Activated CD4-positive, alpha-beta T cell treated with anti-CD3 and anti-CD28 coated beads, Interleukin-2, amount 10 ng/mL, durations not matched to agents 24 days and 14 days (primary cell): Measurements from ENCODE around the gene SLC19A3. TPM values are rescaled to one million over a fixed set of nuclear protein-coding genes. Genes with fewer than 3 reads are reported as not detected.
"Not testable (repeated sequence)": the region's sequence is repeated elsewhere in the genome, so short reads cannot be mapped to it uniquely, and the experiment has no call there.

ENCODE experiments used
- DNase-seq: peaks from one replicate; pipeline ENCODE4 v3.0.0; 2022
- H3K27ac Mint-ChIP-seq: one replicate; pipeline ENCODE4 v1.8.0; 2022; ENCODE audit warnings: mild to moderate bottlenecking, mixed read lengths
- H3K27me3 Mint-ChIP-seq: one replicate; pipeline ENCODE4 v1.8.0; 2022; ENCODE audit warnings: mixed read lengths
- H3K36me3 Mint-ChIP-seq: one replicate; pipeline ENCODE4 v1.8.0; 2022; ENCODE audit warnings: low read depth, mild to moderate bottlenecking, mixed read lengths
- H3K4me1 Mint-ChIP-seq: one replicate; pipeline ENCODE4 v1.8.0; 2021; ENCODE audit warnings: mixed read lengths
- H3K4me3 Mint-ChIP-seq: one replicate; pipeline ENCODE4 v1.8.0; 2022; ENCODE audit warnings: mild to moderate bottlenecking, moderate library complexity, mixed read lengths
- H3K9me3 Mint-ChIP-seq: one replicate; pipeline ENCODE4 v1.8.0; 2021; ENCODE audit warnings: mixed read lengths
- intact Hi-C: fragments of 100-400 bp; cut with micrococcal nuclease; formaldehyde crosslinking; loops from one replicate; pipeline ENCODE4 v1.15.1; 2023
- total RNA-seq: library from RNA; stranded (reverse); gene quantifications from 2 replicates; pipeline ENCODE4 v1.2.3, GENCODE V29; 2022

Gene SLC19A3
- total RNA-seq, 1 donor from 2014 or later, result not detected

DNA sequence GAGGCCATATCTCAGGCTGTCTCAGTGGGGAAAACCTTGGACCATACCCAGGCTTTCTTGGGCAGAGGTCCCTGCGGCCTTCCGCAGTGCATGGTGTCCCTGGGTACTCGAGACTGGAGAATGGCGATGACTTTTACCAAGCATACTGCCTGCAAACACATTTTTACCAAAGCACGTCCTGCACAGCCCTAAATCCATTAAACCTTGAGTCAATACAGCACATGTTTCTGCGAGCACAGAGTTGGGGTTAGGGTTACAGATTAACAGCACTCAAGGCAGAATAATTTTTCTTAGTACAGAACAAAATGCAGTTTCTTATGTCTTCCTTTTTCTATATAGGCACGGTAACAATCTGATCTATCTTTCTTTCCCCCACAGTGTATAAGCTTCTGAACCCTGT, 5.0 kb upstream of the SLC19A3 start:
- DNase-seq, H3K27me3 Mint-ChIP-seq, H3K27ac Mint-ChIP-seq, H3K4me3 Mint-ChIP-seq, H3K36me3 Mint-ChIP-seq, H3K4me1 Mint-ChIP-seq, intact Hi-C loops, H3K9me3 Mint-ChIP-seq: not testable (repeated sequence)

DNA sequence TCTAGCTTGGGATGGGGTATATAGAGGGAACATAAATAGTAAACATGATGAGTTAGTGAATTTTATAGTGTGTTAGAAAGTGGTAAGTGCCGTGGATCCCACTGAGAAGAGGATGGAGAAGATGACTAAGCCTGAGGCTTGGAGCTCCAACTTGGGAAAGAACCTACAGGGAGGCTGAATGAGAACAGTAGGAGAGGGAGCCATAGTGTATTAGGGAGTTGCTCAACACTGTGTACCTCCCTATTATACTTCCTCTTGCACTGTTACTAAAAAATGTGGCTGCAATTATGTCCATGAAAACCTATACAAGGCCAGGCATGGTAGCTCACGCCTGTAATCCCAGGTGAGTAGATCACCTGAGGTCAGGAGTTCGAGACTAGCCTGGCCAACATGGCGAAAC, 2.9 kb upstream of the SLC19A3 start:
- H3K4me1 Mint-ChIP-seq, result no peaks in the 10 kb centered on the region
- intact Hi-C loops, result no loop called here
- H3K4me3 Mint-ChIP-seq, result no peak overlapping the region
- H3K27ac Mint-ChIP-seq, result no peak overlapping the region
- DNase-seq, result no peak
- H3K27me3 Mint-ChIP-seq, result peaks cover 12% of the 10 kb centered on the region
- H3K9me3 Mint-ChIP-seq, result no peaks in the 10 kb centered on the region
- H3K36me3 Mint-ChIP-seq, result no peaks in the 10 kb centered on the region

DNA sequence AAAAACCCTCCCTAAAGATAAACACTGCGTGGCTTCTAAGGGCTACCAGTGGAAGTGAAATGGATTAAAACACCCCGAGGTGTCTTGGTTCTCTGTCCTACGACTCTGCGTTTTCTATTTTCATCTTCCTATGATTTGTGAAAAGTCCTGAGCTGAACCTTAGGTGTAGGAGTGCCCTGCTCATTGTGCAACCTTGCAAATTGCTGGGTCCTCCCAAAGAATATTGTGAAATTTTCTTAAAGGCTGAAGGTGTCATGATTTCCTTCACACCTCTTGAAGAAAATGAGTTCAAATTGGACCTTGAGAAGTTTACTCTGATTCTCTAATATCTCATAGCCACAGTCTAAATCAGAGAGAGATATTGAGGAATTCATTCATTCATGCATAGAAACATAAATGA, 1.8 kb upstream of the SLC19A3 start:
- Mint-ChIP-seq H3K36me3 (no peaks in the 10 kb centered on the region), H3K4me1 (no peaks in the 10 kb centered on the region), H3K9me3 (no peaks in the 10 kb centered on the region), H3K27ac (no peak overlapping the region), H3K4me3 (no peak overlapping the region), H3K27me3 (peaks cover 12% of the 10 kb centered on the region)
- no peak for DNase-seq
- intact Hi-C loops, result no loop called here

DNA sequence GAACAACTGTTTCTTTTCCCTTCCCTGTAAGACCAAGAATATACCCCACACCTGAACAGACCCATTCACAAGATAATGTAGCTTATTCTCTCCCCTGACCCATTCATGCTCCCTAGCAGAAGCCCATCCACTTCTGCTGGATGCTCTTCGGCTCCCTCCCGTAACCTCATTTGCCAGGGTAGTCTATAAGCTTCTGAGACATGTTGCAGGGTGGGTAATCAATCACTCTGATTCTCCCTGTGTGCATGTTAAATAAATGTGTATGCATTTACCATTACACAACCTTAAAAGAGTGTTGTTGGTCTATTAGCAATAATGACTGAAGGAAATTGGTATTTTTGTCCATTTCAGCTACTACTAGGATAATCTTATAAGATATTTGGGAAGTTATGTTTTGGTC, 1.3 kb downstream of the SLC19A3 start:
- Mint-ChIP-seq H3K4me3 (no peak overlapping the region), H3K27me3 (peaks cover 14% of the 10 kb centered on the region), H3K4me1 (no peaks in the 10 kb centered on the region), H3K36me3 (no peaks in the 10 kb centered on the region), H3K9me3 (no peaks in the 10 kb centered on the region), H3K27ac (no peak overlapping the region)
- intact Hi-C loops, result no loop called here
- no peak for DNase-seq

DNA sequence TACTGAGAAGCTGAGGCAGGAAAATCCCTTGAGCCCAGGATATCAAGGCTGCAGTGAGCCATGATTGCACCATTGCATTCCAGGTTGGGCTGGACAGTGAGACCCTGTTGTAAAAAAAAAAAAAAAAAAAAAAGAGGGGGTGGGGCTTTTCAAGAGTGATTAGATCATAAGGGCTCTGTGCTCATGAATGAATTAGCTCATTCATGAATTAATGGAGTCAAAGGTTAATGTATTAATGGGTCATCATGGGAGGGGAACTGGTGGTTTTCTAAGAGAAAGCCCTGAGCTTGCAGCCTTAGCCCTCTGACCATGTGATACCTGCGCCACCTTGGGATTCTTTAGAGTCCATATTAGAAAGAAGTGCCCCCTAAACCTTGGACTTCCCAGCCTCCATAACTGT, 4.5 kb downstream of the SLC19A3 start:
- H3K4me3 Mint-ChIP-seq, result no peak overlapping the region
- no peak for DNase-seq
- intact Hi-C loops, result no loop called here
- no peaks in the 10 kb centered on the region for H3K4me1 Mint-ChIP-seq
- no peaks in the 10 kb centered on the region for H3K9me3 Mint-ChIP-seq
- H3K36me3 Mint-ChIP-seq, result no peaks in the 10 kb centered on the region
- no peak overlapping the region for H3K27ac Mint-ChIP-seq
- peaks cover 14% of the 10 kb centered on the region for H3K27me3 Mint-ChIP-seq

DNA sequence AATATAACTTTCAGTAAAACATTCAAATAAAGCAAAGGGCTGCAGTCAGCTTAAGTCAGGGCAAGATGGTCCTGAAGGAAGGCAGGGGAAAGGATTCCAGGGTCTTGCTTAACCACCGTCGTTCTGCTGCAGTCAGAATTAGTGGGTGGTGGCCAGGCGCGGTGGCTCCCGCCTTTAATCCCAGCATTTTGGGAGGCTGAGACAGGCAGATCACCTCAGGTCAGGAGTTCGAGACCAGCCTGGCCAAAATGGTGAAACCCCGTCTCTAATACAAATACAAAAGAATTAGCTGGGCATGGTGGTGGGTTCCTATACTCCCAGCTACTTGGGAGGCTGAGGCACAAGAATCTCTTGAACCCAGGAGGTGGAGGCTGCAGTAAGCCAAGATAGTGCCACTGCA, 6.8 kb downstream of the SLC19A3 start:
- H3K4me3 Mint-ChIP-seq, result no peak overlapping the region
- no peak for DNase-seq
- H3K27me3 Mint-ChIP-seq, result peaks cover 2% of the 10 kb centered on the region
- intact Hi-C loops, result no loop called here
- H3K36me3 Mint-ChIP-seq, result no peaks in the 10 kb centered on the region
- no peak overlapping the region for H3K27ac Mint-ChIP-seq
- no peaks in the 10 kb centered on the region for H3K9me3 Mint-ChIP-seq
- H3K4me1 Mint-ChIP-seq, result no peaks in the 10 kb centered on the region

DNA sequence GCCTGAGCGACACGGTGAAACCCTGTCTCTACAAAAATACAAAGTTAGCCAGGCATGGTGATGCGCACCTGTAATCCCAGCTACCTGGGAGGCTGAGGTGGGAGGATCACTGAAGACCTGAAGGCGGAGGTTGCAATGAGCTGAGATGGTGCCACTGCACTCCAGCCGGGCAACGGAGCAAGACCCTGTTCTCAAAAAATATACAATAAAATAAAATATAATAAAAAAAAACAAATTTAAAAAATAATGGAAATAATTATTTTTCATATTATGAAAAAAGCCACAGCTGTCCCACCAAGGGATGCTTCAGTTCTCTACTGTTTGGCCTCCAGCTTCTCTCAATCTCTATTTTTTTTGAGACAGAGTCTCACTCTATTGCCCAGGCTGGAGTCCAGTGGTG, 10.4 kb downstream of the SLC19A3 start:
- H3K4me1 Mint-ChIP-seq, result no peaks in the 10 kb centered on the region
- H3K27ac Mint-ChIP-seq, result no peak overlapping the region
- no peaks in the 10 kb centered on the region for H3K36me3 Mint-ChIP-seq
- no peaks in the 10 kb centered on the region for H3K9me3 Mint-ChIP-seq
- DNase-seq, result no peak
- intact Hi-C loops, result no loop called here
- H3K27me3 Mint-ChIP-seq, result no peaks in the 10 kb centered on the region
- H3K4me3 Mint-ChIP-seq, result no peak overlapping the region

DNA sequence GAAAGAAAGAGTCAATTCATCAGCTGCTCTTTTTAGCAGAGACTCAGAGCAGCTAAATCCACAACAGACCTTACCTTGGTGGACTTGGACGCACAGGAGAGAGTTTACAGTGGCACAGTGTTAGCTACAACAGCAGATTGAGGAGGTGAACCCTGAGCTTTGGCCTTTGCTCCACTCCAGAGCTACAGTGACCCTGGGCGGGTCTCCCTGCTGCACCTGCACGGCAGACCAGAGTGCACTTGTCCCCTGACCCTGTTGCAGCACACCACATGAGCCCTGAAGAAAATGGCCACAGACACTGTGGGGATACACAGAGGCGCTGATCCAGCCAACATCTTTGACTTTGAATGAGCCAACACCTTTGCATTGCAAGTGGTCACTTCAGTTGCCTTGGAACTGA, 11.0 kb downstream of the SLC19A3 start:
- no peaks in the 10 kb centered on the region for H3K36me3 Mint-ChIP-seq
- no peak overlapping the region for H3K27ac Mint-ChIP-seq
- no peak overlapping the region for H3K4me3 Mint-ChIP-seq
- intact Hi-C loops, result no loop called here
- no peaks in the 10 kb centered on the region for H3K27me3 Mint-ChIP-seq
- H3K4me1 Mint-ChIP-seq, result no peaks in the 10 kb centered on the region
- DNase-seq, result no peak
- no peaks in the 10 kb centered on the region for H3K9me3 Mint-ChIP-seq

DNA sequence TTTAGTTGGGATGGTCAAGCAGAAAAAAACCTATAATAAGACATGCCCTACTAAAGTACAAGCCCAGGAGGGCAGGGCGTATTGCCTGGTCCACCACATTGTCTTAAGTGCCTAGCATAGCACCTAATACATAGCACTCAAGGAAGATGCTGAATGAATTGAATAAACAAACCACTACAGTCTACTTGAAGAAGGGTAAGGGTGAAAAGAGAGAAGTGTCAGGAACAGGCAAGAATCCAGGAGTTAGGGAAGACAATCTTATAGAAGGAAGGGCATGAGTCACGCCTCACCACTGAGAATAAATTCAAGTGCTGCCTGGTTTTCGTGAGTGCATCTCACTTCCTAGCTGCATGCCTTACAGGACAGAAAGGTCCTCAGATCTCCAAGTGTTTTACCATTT, 13.9 kb downstream of the SLC19A3 start:
- H3K9me3 Mint-ChIP-seq, result no peaks in the 10 kb centered on the region
- no peak overlapping the region for H3K27ac Mint-ChIP-seq
- no peak for DNase-seq
- intact Hi-C loops, result no loop called here
- H3K36me3 Mint-ChIP-seq, result no peaks in the 10 kb centered on the region
- H3K4me1 Mint-ChIP-seq, result no peaks in the 10 kb centered on the region
- H3K4me3 Mint-ChIP-seq, result no peak overlapping the region
- H3K27me3 Mint-ChIP-seq, result no peaks in the 10 kb centered on the region

DNA sequence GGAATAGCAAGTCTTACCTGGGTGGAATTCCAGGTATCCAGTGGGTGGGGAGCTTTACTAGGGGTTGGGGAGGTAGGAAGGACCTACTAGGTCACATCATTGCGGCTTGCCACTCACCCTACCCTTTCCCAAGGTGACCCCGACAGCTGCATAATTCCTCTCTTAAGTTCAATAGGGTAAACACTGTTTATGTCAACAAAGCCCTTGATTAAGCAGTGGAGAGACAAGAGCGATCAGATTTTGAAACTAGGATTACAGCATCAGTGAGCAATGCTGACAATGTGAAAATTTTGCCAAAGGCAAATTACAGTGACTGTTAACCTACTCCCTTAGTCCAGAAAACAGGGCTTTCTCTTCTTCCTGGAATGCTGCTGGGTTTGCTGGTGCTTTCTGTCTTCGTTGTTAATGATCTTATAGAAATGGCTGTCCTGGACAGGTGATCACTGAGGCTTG, 14.5 kb downstream of the SLC19A3 start:
- H3K27ac Mint-ChIP-seq, result no peak overlapping the region
- no peaks in the 10 kb centered on the region for H3K36me3 Mint-ChIP-seq
- H3K4me1 Mint-ChIP-seq, result no peaks in the 10 kb centered on the region
- H3K27me3 Mint-ChIP-seq, result no peaks in the 10 kb centered on the region
- no peak for DNase-seq
- intact Hi-C loops, result no loop called here
- H3K4me3 Mint-ChIP-seq, result no peak overlapping the region
- no peaks in the 10 kb centered on the region for H3K9me3 Mint-ChIP-seq

DNA sequence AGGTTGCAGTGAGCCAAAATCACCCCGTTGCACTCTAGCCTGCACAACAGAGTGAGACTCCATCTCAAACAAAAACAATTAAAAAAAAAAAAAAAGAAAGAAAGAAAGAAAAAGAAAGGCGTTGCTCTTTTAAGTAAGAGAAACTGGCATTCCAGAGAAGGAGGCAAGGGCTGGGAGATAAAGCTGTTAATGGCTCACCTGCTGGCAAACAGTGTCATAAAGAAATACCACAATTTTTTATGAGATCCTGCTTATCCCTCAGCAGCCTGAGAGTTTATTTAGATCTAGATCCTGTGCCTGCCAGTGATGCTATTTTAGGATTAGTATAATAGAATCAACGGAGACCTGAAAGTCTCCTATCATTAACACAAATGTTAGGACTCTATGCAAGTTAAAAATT, 16.3 kb downstream of the SLC19A3 start:
- Mint-ChIP-seq H3K36me3 (no peaks in the 10 kb centered on the region), H3K9me3 (no peaks in the 10 kb centered on the region), H3K27ac (no peak overlapping the region)

DNA sequence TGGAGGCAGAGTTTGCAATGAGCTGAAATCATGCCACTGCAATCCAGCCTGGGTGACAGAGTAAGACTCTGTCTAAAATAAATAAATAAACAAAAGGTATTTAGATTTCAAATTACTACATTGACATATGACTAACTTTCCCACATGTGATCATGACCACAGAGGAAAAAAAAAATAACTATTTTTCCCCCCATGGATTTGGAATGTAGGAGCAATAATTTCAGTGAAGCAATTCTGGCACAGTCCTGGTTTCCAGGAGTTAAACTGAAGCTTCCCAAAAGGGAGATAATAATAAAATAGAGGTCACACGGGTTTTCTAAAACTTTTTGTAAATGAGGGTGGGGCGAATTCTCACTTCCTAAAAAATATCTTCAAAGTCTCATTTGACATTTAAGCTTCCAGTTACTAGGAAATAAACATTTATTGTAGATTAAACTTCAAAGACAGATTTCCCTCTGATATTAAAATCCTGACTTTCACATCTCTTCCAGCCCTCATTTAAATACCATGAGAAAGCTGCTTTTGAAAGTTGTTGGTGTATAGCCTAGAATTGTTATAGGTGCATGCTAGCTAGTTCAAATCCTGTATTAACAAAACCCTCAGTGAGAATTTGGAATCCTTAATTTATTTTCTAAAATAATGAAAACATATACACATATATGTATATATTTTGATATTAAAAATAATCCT, 20.7 kb downstream of the SLC19A3 start:
- Mint-ChIP-seq H3K4me1 (no peaks in the 10 kb centered on the region), H3K27ac (no peak overlapping the region), H3K4me3 (no peak overlapping the region), H3K9me3 (no peaks in the 10 kb centered on the region), H3K27me3 (peaks cover 8% of the 10 kb centered on the region), H3K36me3 (no peaks in the 10 kb centered on the region)
- no peak for DNase-seq
- intact Hi-C loops, result no loop called here

More for the DNA sequence above, 16.3 kb downstream of the SLC19A3 start:
- H3K4me1 Mint-ChIP-seq, result no peaks in the 10 kb centered on the region
- no peak for DNase-seq
- no peaks in the 10 kb centered on the region for H3K27me3 Mint-ChIP-seq
- no peak overlapping the region for H3K4me3 Mint-ChIP-seq
- intact Hi-C loops, result no loop called here

DNA sequence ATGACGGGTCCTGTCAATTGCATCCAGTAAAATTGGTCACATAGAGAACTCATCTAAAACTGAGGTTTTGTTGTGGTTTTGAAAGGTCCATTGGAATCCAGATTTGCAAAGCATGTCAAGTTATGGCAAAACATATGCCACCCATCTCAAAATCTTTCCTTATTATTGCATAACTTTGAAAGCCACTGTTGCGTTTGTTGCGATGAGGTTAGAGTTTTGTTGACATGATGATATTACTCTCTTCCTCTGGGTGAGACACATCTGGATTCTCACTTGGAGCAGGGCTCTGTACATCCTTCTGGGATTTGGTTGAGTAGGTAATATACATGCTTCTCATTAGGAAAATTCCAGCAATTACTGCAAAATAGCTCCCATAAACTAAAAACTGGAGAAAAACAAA, 30.6 kb downstream of the SLC19A3 start:
- Mint-ChIP-seq H3K27ac (no peak overlapping the region), H3K4me3 (no peak overlapping the region), H3K4me1 (no peaks in the 10 kb centered on the region), H3K27me3 (peaks cover 5% of the 10 kb centered on the region), H3K36me3 (no peaks in the 10 kb centered on the region), H3K9me3 (no peaks in the 10 kb centered on the region)
- DNase-seq, result no peak
- intact Hi-C loops, result no loop called here

DNA sequence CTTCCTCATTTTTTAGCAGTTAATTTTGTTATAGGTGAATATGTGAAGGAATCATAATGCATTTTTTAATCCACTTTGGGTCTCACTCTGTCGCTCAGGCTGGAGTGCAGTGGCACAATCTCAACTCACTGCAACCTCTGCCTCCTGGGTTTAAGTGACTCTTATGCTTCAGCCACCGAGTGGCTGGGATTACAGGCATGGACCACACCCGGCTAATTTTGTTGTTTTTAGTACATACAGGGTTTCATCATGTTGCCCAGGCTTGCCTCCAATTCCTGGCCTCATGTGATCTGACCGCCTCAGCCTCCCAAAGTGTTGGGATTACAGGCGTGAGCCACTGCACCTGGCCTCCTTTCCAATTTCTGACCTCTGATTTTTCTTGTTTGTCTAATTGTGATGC, 33.6 kb downstream of the SLC19A3 start:
- no peaks in the 10 kb centered on the region for H3K4me1 Mint-ChIP-seq
- no peak overlapping the region for H3K27ac Mint-ChIP-seq
- intact Hi-C loops, result no loop called here
- H3K36me3 Mint-ChIP-seq, result no peaks in the 10 kb centered on the region
- DNase-seq, result no peak
- H3K4me3 Mint-ChIP-seq, result no peak overlapping the region
- peaks cover 1% of the 10 kb centered on the region for H3K27me3 Mint-ChIP-seq
- no peaks in the 10 kb centered on the region for H3K9me3 Mint-ChIP-seq

DNA sequence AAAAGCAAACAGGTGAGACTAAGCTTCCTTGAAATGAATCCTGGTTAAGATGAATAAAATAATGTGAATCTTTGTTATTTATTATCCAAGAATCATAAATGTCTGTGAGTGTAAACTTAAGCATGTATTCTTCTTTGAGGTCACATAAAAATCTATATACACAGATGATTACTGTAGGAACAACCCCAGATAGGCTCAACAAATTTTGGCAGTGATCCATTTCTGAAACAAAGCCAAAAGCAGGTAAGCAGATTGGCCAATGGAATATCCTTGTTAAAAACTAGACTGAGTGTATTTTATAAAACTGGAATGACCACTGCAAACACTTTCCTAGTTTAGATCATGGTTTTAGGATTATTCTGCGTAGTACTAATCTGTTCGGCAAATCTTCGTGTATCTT, 39.9 kb downstream of the SLC19A3 start:
- Mint-ChIP-seq H3K9me3 (no peaks in the 10 kb centered on the region), H3K36me3 (no peaks in the 10 kb centered on the region), H3K27me3 (no peaks in the 10 kb centered on the region), H3K27ac (no peak overlapping the region), H3K4me3 (no peak overlapping the region), H3K4me1 (no peaks in the 10 kb centered on the region)
- intact Hi-C loops, result no loop called here
- no peak for DNase-seq
